GM21528 (cell line): ENCODE data around the gene ASAP3.

Experiments used
- ATAC-seq: cut with Tn5 transposase; IDR thresholded peaks from one replicate; pipeline ENCODE4 v1.9.1; 2021; ENCODE audit warnings: mild to moderate bottlenecking, moderate library complexity; ENCODE audit not compliant: unreplicated experiment, low FRiP score

ASAP3 gene

GRCh38 chr1:23425193-23425494 lies 58.8 kb downstream of the ASAP3 start:
- ATAC-seq: no peak

GRCh38 chr1:23424293-23425192 lies 59.4 kb downstream of the ASAP3 start, which contains the start of gene TCEA3:
TCEA3 (minus strand) TSS chr1:23424748; CDS start chr1:23424633, 115 bp downstream.
- no peak for ATAC-seq

GRCh38 chr1:23423415-23424292 lies 60.3 kb downstream of the ASAP3 start:
- ATAC-seq: no peak

- no peak for ATAC-seq
These were observed 61.0 kb downstream of the ASAP3 start for GRCh38 chr1:23422941-23423340.

GRCh38 chr1:23422241-23422877 lies 61.6 kb downstream of the ASAP3 start:
- no peak for ATAC-seq

GRCh38 chr1:23421753-23422240 lies 62.2 kb downstream of the ASAP3 start:
- no peak for ATAC-seq

- ATAC-seq: no peak
These were observed 62.6 kb downstream of the ASAP3 start for GRCh38 chr1:23421343-23421742.

GRCh38 chr1:23420778-23421177 lies 63.2 kb downstream of the ASAP3 start:
- ATAC-seq: no peak

GRCh38 chr1:23419180-23419579 lies 64.8 kb downstream of the ASAP3 start:
- no peak for ATAC-seq

GRCh38 chr1:23417570-23417969 lies 66.4 kb downstream of the ASAP3 start:
- ATAC-seq: no peak

GRCh38 chr1:23416964-23417363 lies 67.0 kb downstream of the ASAP3 start:
- ATAC-seq: no peak

GRCh38 chr1:23408797-23409290 lies 75.1 kb downstream of the ASAP3 start:
- no peak for ATAC-seq

- ATAC-seq: no peak
These were observed 76.9 kb downstream of the ASAP3 start for GRCh38 chr1:23407016-23407630.

- no peak for ATAC-seq
These were observed 78.0 kb downstream of the ASAP3 start for GRCh38 chr1:23405946-23406345.

GRCh38 chr1:23403735-23404486 lies 80.1 kb downstream of the ASAP3 start:
- no peak for ATAC-seq

GRCh38 chr1:23403355-23403734 lies 80.6 kb downstream of the ASAP3 start:
- ATAC-seq: no peak

- no peak for ATAC-seq
These were observed 81.0 kb downstream of the ASAP3 start for GRCh38 chr1:23403038-23403336.

GRCh38 chr1:23402286-23403037 lies 81.5 kb downstream of the ASAP3 start:
- no peak for ATAC-seq

- ATAC-seq: no peak
These were observed 82.7 kb downstream of the ASAP3 start for GRCh38 chr1:23401313-23401712.
